GM23248 (cell line): ENCODE data around the gene GRPEL2. TPM values are rescaled to one million over a fixed set of nuclear protein-coding genes. Genes with fewer than 3 reads are reported as not detected.

ENCODE experiments used
- DNase-seq: peaks from one replicate; pipeline ENCODE4 v3.0.0-alpha.2; 2015
- H2AFZ ChIP-seq: fragments of 200-600 bp; sonication (generic); 2 replicates; pipeline ENCODE4 v1.6.1; 2016; ENCODE audit warnings: antibody characterized with exemption
- H3F3A ChIP-seq: fragments of 200-600 bp; sonication (generic); 2 replicates; pipeline ENCODE4 v1.6.1; 2016; ENCODE audit warnings: mild to moderate bottlenecking, antibody characterized with exemption, mixed run types; ENCODE audit not compliant: insufficient read depth
- H3K27ac ChIP-seq: fragments of 200-600 bp; sonication (generic); 2 replicates; pipeline ENCODE4 v1.5.1; 2016; ENCODE audit warnings: mild to moderate bottlenecking
- H3K27me3 ChIP-seq: fragments of 200-600 bp; sonication (generic); replicated peaks from 2 replicates; pipeline ENCODE4 v1.6.1; 2016; ENCODE audit warnings: mild to moderate bottlenecking; ENCODE audit not compliant: insufficient read depth
- H3K36me3 ChIP-seq: fragments of 200-600 bp; sonication (generic); 2 replicates; pipeline ENCODE4 v1.6.1; 2016; ENCODE audit warnings: low read depth, mild to moderate bottlenecking
- H3K4me1 ChIP-seq: fragments of 200-600 bp; sonication (generic); 2 replicates; pipeline ENCODE4 v1.6.1; 2016; ENCODE audit warnings: mild to moderate bottlenecking; ENCODE audit not compliant: insufficient read depth
- H3K4me2 ChIP-seq: fragments of 200-600 bp; sonication (generic); one replicate; pipeline ENCODE4 v1.6.1; 2016; ENCODE audit warnings: mild to moderate bottlenecking; ENCODE audit not compliant: unreplicated experiment
- H3K4me3 ChIP-seq: fragments of 200-600 bp; sonication (generic); 2 replicates; pipeline ENCODE4 v1.5.1; 2016; ENCODE audit warnings: mild to moderate bottlenecking
- H3K79me2 ChIP-seq: fragments of 200-600 bp; sonication (generic); 2 replicates; pipeline ENCODE4 v1.6.1; 2016; ENCODE audit warnings: mild to moderate bottlenecking; ENCODE audit not compliant: insufficient read depth
- H3K9ac ChIP-seq: fragments of 200-600 bp; sonication (generic); 2 replicates; pipeline ENCODE4 v1.6.1; 2016; ENCODE audit warnings: mild to moderate bottlenecking
- H3K9me2 ChIP-seq: fragments of 200-600 bp; sonication (generic); 2 replicates; pipeline ENCODE4 v1.6.1; 2016; ENCODE audit warnings: mixed run types, mild to moderate bottlenecking, moderate library complexity; ENCODE audit not compliant: insufficient read depth
- H3K9me3 ChIP-seq: fragments of 200-600 bp; sonication (generic); one replicate; pipeline ENCODE4 v1.6.1; 2017; ENCODE audit warnings: low read depth
- H4K20me1 ChIP-seq: fragments of 200-600 bp; sonication (generic); 2 replicates; pipeline ENCODE4 v1.6.0; 2016; ENCODE audit not compliant: insufficient read depth
- EZH2 ChIP-seq: fragments of 200-600 bp; sonication (generic); IDR thresholded peaks from 2 replicates; pipeline ENCODE4 v1.6.1; 2018; ENCODE audit warnings: antibody characterized with exemption, mild to moderate bottlenecking; ENCODE audit not compliant: insufficient read depth, poor library complexity, severe bottlenecking
- EZH2phosphoT487 ChIP-seq: fragments of 200-600 bp; sonication (generic); IDR thresholded peaks from 2 replicates; pipeline ENCODE4 v1.6.1; 2018; ENCODE audit warnings: antibody characterized with exemption, moderate library complexity, mild to moderate bottlenecking, low read depth; ENCODE audit not compliant: insufficient read depth
- WGBS, 2 experiments: methylation state at CpG; one replicate each; pipeline ENCODE4 v1.1.6; 2015 to 2017; ENCODE audit warnings: low lambda C conversion rate in 2 of 2, low coverage in 1 of 2; ENCODE audit errors: missing lambda C conversion rate in 2 of 2; 5-methylcytosine and 5-hydroxymethylcytosine counted together
- in situ Hi-C: fragments of 300-500 bp; cut with MboI; formaldehyde crosslinking; loops from 2 replicates; pipeline ENCODE4 v1.15.0; 2020
- polyA plus RNA-seq: library from polyadenylated mRNA; unstranded; fragments of >200 nt; fragmentation: Nextera tagmentation; extraction: Ambion mirVana; gene quantifications from 2 replicates; pipeline ENCODE4 v1.2.1, GENCODE V29; 2016
- total RNA-seq: library from RNA; depleted of rRNA; stranded (reverse); fragments of >200 nt; shearing (Covaris generic); gene quantifications from 2 replicates; pipeline ENCODE4 v1.2.3, GENCODE V29; 2014

GRPEL2 gene
- total and polyA plus RNA-seq, 2 experiments from 2014 or later: 19.5 to 27.0 TPM

GRCh38 chr5:149375434-149375833, 30.1 kb downstream of the GRPEL2 start:
- 81 to 88% methylated on average over 6 of the region's 6 CpGs for WGBS, 2 experiments
- no peak overlapping the region for H3K27ac ChIP-seq
- in situ Hi-C loops: loop anchor here (10.0 kb wide), 1 partner anchor 189 kb away; no protein-coding TSS in a partner anchor

GRCh38 chr5:149376104-149376503, 30.8 kb downstream of the GRPEL2 start:
- Histone ChIP-seq H3F3A (no peaks in the 10 kb centered on the region), H3K79me2 (no peaks in the 10 kb centered on the region), H3K9me2 (no peaks in the 10 kb centered on the region), H3K27ac (no peak overlapping the region), H4K20me1 (no peaks in the 10 kb centered on the region), H3K4me1 (no peaks in the 10 kb centered on the region), H3K9ac (no peak overlapping the region), H3K9me3 (no peaks in the 10 kb centered on the region), H3K4me3 (no peak overlapping the region), H3K4me2 (no peak overlapping the region), H3K36me3 (no peaks in the 10 kb centered on the region), H2AFZ (no peak overlapping the region), H3K27me3 (no peaks in the 10 kb centered on the region; the same call in 1 of the 2 replicates)
- TF ChIP-seq EZH2phosphoT487: no peak
- no peak for TF ChIP-seq EZH2
- no peak for DNase-seq
- in situ Hi-C loops: loop anchor here (10.0 kb wide), 1 partner anchor 189 kb away; no protein-coding TSS in a partner anchor
- WGBS, 2 experiments: 96 to 97% methylated on average over 12 of the region's 12 CpGs

More at GRCh38 chr5:149375434-149375833, 30.1 kb downstream of the GRPEL2 start:
- Histone ChIP-seq H3K79me2 (no peaks in the 10 kb centered on the region), H2AFZ (no peak overlapping the region), H4K20me1 (no peaks in the 10 kb centered on the region), H3K9me3 (no peaks in the 10 kb centered on the region), H3K9me2 (no peaks in the 10 kb centered on the region), H3K4me1 (no peaks in the 10 kb centered on the region), H3F3A (no peaks in the 10 kb centered on the region), H3K36me3 (no peaks in the 10 kb centered on the region), H3K27me3 (no peaks in the 10 kb centered on the region; the same call in 1 of the 2 replicates), H3K9ac (no peak overlapping the region), H3K4me3 (no peak overlapping the region), H3K4me2 (no peak overlapping the region)
- DNase-seq: no peak
- no peak for TF ChIP-seq EZH2phosphoT487
- TF ChIP-seq EZH2: no peak

- H4K20me1 ChIP-seq: no peaks in the 10 kb centered on the region
- H3K36me3 ChIP-seq: no peaks in the 10 kb centered on the region
- H3K27ac ChIP-seq: no peak overlapping the region
- H3K9me2 ChIP-seq: no peaks in the 10 kb centered on the region
- WGBS, 2 experiments: 82 to 91% methylated on average over 7 of the region's 7 CpGs
- no peaks in the 10 kb centered on the region; the same call in 1 of the 2 replicates for H3K27me3 ChIP-seq
- no peak overlapping the region for H3K4me2 ChIP-seq
- DNase-seq: no peak
- no peak overlapping the region for H3K9ac ChIP-seq
- H3K79me2 ChIP-seq: no peaks in the 10 kb centered on the region
- H3K9me3 ChIP-seq: no peaks in the 10 kb centered on the region
- no peak for TF ChIP-seq EZH2
- TF ChIP-seq EZH2phosphoT487: no peak
- in situ Hi-C loops: loop anchor here (10.0 kb wide), 1 partner anchor 188 kb away; no protein-coding TSS in a partner anchor
- H2AFZ ChIP-seq: no peak overlapping the region
- no peaks in the 10 kb centered on the region for H3K4me1 ChIP-seq
- H3K4me3 ChIP-seq: no peak overlapping the region
- no peaks in the 10 kb centered on the region for H3F3A ChIP-seq
These were observed 31.6 kb downstream of the GRPEL2 start for GRCh38 chr5:149376711-149377447.

GRCh38 chr5:149378241-149378820, 33.0 kb downstream of the GRPEL2 start:
- no peak for DNase-seq
- no peak overlapping the region for H2AFZ ChIP-seq
- H3K9ac ChIP-seq: no peak overlapping the region
- H3K4me2 ChIP-seq: no peak overlapping the region
- no peaks in the 10 kb centered on the region; the same call in 1 of the 2 replicates for H3K27me3 ChIP-seq
- H4K20me1 ChIP-seq: no peaks in the 10 kb centered on the region
- in situ Hi-C loops: loop anchor here (10.0 kb wide), 1 partner anchor 186 kb away; no protein-coding TSS in a partner anchor
- no peaks in the 10 kb centered on the region for H3K9me2 ChIP-seq
- H3K4me3 ChIP-seq: no peak overlapping the region
- H3K4me1 ChIP-seq: no peaks in the 10 kb centered on the region
- no peaks in the 10 kb centered on the region for H3K36me3 ChIP-seq
- no peaks in the 10 kb centered on the region for H3F3A ChIP-seq
- TF ChIP-seq EZH2phosphoT487 (no peak), EZH2 (no peak)
- no peak overlapping the region for H3K27ac ChIP-seq
- no peaks in the 10 kb centered on the region for H3K9me3 ChIP-seq
- WGBS, 2 experiments: 63 to 66% methylated on average over 5 of the region's 5 CpGs
- no peaks in the 10 kb centered on the region for H3K79me2 ChIP-seq
